Keratinocyte (primary cell): Measurements from ENCODE around the gene FHDC1.

Experiments used
- EZH2 ChIP-seq: IDR thresholded peaks from one replicate; pipeline ENCODE4 v1.6.1; 2012; ENCODE audit warnings: inconsistent platforms, mild to moderate bottlenecking, low read length, moderate library complexity
- TF ChIP-seq, protein P1 (sequence below), 3 experiments: IDR thresholded peaks in 1 of 3; conservative IDR thresholded peaks in 1 of 3; optimal IDR thresholded peaks in 1 of 3; 2 replicates in 2 of 3; 3 replicates in 1 of 3; pipeline versions ENCODE3 to v1.5.1; 2011; ENCODE audit warnings: low read length in 3 of 3, mild to moderate bottlenecking in 3 of 3, moderate library complexity in 2 of 3, control low read depth in 1 of 3, inconsistent platforms in 1 of 3; ENCODE audit not compliant: insufficient read depth in 2 of 3; ENCODE audit errors: extremely low read depth in 1 of 3

DNA sequence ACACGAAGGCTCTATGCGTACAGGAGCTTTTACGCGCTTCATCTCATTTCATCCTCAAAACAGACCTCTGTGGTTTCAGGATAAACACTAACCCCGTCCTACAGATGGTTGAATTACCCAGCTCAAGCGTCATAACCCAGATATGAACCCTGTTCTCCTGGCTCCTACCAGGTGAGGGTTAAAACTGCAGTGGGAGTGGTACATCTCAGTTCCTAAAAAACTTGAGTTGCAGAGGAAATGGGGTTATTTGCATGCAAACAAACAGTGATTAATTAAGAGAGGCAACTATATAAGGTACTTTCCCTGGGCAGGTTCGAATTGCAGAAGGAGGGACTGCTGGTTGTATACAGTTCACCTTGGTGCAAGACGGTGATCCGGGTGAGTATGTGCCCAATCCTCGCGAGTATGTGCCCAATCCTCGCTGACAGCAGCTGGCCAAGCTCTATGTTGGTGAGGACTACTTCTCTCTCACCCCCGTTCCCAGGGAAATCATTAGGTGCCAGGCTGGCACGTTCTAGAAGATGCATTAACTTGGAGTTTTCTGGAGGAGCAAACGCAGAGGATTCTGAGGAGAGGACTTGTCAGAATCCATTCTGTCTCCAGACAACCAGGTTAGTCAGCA lies 72.6 kb downstream of the FHDC1 start:
- TF ChIP-seq, protein P1, sequence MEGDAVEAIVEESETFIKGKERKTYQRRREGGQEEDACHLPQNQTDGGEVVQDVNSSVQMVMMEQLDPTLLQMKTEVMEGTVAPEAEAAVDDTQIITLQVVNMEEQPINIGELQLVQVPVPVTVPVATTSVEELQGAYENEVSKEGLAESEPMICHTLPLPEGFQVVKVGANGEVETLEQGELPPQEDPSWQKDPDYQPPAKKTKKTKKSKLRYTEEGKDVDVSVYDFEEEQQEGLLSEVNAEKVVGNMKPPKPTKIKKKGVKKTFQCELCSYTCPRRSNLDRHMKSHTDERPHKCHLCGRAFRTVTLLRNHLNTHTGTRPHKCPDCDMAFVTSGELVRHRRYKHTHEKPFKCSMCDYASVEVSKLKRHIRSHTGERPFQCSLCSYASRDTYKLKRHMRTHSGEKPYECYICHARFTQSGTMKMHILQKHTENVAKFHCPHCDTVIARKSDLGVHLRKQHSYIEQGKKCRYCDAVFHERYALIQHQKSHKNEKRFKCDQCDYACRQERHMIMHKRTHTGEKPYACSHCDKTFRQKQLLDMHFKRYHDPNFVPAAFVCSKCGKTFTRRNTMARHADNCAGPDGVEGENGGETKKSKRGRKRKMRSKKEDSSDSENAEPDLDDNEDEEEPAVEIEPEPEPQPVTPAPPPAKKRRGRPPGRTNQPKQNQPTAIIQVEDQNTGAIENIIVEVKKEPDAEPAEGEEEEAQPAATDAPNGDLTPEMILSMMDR (optimal IDR thresholded peaks at IDR 0.05 in 1 of 3, IDR thresholded peaks at IDR 0.05 in 1 of 3, conservative IDR thresholded peaks at IDR 0.05 in 1 of 3; ENCODE audit: extremely low read depth in 1 of 3, insufficient read depth in 2 of 3, low read length in 3 of 3) = no peak
- TF ChIP-seq EZH2 = no peak
